Measurements from ENCODE around the gene PNMA6A.

DNA sequence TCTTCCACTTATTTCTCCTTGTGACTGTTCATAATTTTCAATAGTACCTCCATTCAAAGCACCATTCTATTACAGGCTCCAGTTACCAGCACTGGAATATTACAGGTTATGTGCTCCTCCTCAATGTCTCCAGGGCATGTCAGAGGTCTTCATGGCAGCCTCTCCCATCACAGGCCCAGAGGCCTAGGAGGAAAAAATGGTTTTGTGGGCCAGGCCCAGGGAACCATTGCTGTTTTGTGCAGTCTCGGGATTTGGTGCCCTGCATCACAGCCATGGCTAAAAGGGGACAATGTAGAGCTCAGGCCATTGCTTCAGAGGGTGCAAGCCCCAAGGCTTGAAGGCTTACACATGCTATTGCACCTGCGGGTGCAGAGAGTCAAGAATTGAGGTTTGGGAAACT lies 23.2 kb upstream of the PNMA6A start:
- TF ChIP-seq POLR2A (IDR thresholded peaks at IDR 0.05), result no peak
- TF ChIP-seq, protein P1, sequence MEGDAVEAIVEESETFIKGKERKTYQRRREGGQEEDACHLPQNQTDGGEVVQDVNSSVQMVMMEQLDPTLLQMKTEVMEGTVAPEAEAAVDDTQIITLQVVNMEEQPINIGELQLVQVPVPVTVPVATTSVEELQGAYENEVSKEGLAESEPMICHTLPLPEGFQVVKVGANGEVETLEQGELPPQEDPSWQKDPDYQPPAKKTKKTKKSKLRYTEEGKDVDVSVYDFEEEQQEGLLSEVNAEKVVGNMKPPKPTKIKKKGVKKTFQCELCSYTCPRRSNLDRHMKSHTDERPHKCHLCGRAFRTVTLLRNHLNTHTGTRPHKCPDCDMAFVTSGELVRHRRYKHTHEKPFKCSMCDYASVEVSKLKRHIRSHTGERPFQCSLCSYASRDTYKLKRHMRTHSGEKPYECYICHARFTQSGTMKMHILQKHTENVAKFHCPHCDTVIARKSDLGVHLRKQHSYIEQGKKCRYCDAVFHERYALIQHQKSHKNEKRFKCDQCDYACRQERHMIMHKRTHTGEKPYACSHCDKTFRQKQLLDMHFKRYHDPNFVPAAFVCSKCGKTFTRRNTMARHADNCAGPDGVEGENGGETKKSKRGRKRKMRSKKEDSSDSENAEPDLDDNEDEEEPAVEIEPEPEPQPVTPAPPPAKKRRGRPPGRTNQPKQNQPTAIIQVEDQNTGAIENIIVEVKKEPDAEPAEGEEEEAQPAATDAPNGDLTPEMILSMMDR (IDR thresholded peaks at IDR 0.05), result no peak

All from uterus (tissue), 2 donors.